A549 treated with CORT108297 at 1 μM for 4 hours (cell line): ENCODE measurements around the gene BORA. TPM values are rescaled to one million over a fixed set of nuclear protein-coding genes. Genes with fewer than 3 reads are reported as not detected.

ENCODE experiments used
- total RNA-seq: library from RNA; stranded (reverse); fragments of 200-300 nt; extraction: Qiagen RNA extraction; gene quantifications from 5 replicates; pipeline ENCODE4 v1.2.3, GENCODE V29; 2022

BORA gene
- total RNA-seq: 7.3 to 11.4 TPM (median 8.1 TPM) in 5 replicates

GRCh38 chr13:72727417-72728289, at the start of gene BORA, which contains the start of gene MZT1:
TSS of gene BORA (plus strand) at chr13:72727923. CDS start at chr13:72728941, 1,018 bp downstream.
TSS of gene MZT1 (minus strand) at chr13:72727629. CDS start at chr13:72727602, 27 bp downstream.

GRCh38 chr13:72781451-72782439, 54.0 kb downstream of the BORA start, which contains the start of the genes DIS3 and PIBF1:
TSS of gene DIS3 (minus strand) at chr13:72781900. CDS start at chr13:72781832, 68 bp downstream.
TSS of gene PIBF1 (plus strand) at chr13:72782133. CDS start at chr13:72783470, 1,337 bp downstream.

Other genes with a start within 250 kb of the BORA start
- gene MZT1, start 294 bp upstream of the BORA start, total RNA-seq: 10.1 to 16.7 TPM (median 11.2 TPM) in 5 replicates
- 17.7 to 21.1 TPM (median 20.0 TPM) in 5 replicates for gene DIS3, start 54.0 kb downstream of the BORA start, total RNA-seq
- gene PIBF1, start 54.2 kb downstream of the BORA start, total RNA-seq: 4.0 to 6.4 TPM (median 4.6 TPM) in 5 replicates